A673 (cell line): Measurements from ENCODE around the gene COPS6. TPM values are rescaled to one million over a fixed set of nuclear protein-coding genes. Genes with fewer than 3 reads are reported as not detected.

Source experiments
- BruUV-seq: library from RNA; stranded (reverse); fragments of 400-500 nt; replicated peaks from 2 replicates; lab custom pipeline; 2021; lab: Mats Ljungman, UMichigan
- CTCF ChIA-PET: fragments of 300-600 bp; sonication (Branson Sonifier 250); formaldehyde crosslinking; loops from one replicate; lab custom pipeline; 2022; ENCODE audit warnings: antibody characterized with exemption; lab: Charles Lee
- POLR2A ChIA-PET: fragments of 300-600 bp; sonication (Branson Sonifier 250); formaldehyde crosslinking; loops from one replicate; lab custom pipeline; 2022; ENCODE audit warnings: antibody characterized with exemption; ENCODE audit not compliant: low non-redundant PET; lab: Charles Lee
- DNase-seq: peaks from one replicate; pipeline ENCODE4 v3.0.0-alpha.2; 2015; ENCODE audit warnings: low spot score
- H3K27ac ChIP-seq: fragments of 200-600 bp; sonication (generic); 2 replicates; pipeline ENCODE4 v1.5.1; 2016; ENCODE audit warnings: mixed run types, low read depth, mild to moderate bottlenecking, mixed read lengths, antibody characterized with exemption, low read length; ENCODE audit not compliant: poor library complexity, severe bottlenecking
- H3K27me3 ChIP-seq: fragments of 200-600 bp; sonication (generic); replicated peaks from 2 replicates; pipeline ENCODE4 v1.6.1; 2017; ENCODE audit warnings: mixed run types, low read depth, mild to moderate bottlenecking, mixed read lengths, antibody characterized with exemption, low read length; ENCODE audit not compliant: insufficient read depth, poor library complexity
- H3K36me3 ChIP-seq: fragments of 200-600 bp; sonication (generic); 2 replicates; pipeline ENCODE4 v1.6.1; 2016; ENCODE audit warnings: mixed run types, mild to moderate bottlenecking, mixed read lengths, antibody characterized with exemption, low read length; ENCODE audit not compliant: insufficient read depth, poor library complexity, severe bottlenecking
- H3K4me1 ChIP-seq: fragments of 200-600 bp; sonication (generic); 2 replicates; pipeline ENCODE4 v1.6.1; 2017; ENCODE audit warnings: mixed run types, mild to moderate bottlenecking, mixed read lengths, antibody characterized with exemption, low read length; ENCODE audit not compliant: insufficient read depth, poor library complexity, severe bottlenecking
- H3K4me3 ChIP-seq: fragments of 200-600 bp; sonication (generic); 2 replicates; pipeline ENCODE4 v1.5.1; 2016; ENCODE audit warnings: low read depth, mixed run types, mild to moderate bottlenecking, mixed read lengths, low read length; ENCODE audit not compliant: poor library complexity, severe bottlenecking
- H3K9me3 ChIP-seq: fragments of 200-600 bp; sonication (generic); 2 replicates; pipeline ENCODE4 v1.6.1; 2016; ENCODE audit warnings: mixed run types, low read depth, mild to moderate bottlenecking, mixed read lengths, antibody characterized with exemption, low read length; ENCODE audit not compliant: poor library complexity, severe bottlenecking
- CTCF ChIP-seq: fragments of 300-800, 200-600 bp; sonication (generic); conservative IDR thresholded peaks from 2 replicates; pipeline ENCODE4 v1.5.1; 2017; ENCODE audit warnings: low read depth, mild to moderate bottlenecking, antibody characterized with exemption, low read length, moderate library complexity, mixed read lengths
- EZH2 ChIP-seq: fragments of 200-600 bp; sonication (generic); IDR thresholded peaks from 2 replicates; pipeline ENCODE4 v1.6.1; 2017; ENCODE audit warnings: borderline replicate concordance, low read depth, mild to moderate bottlenecking, mixed read lengths, antibody characterized with exemption, low read length; ENCODE audit not compliant: poor library complexity, severe bottlenecking
- intact Hi-C: fragments of 100-400 bp; cut with micrococcal nuclease; formaldehyde crosslinking; loops from one replicate; pipeline ENCODE4 v1.10.0; 2022; ENCODE audit not compliant: unreplicated experiment
- total RNA-seq: library from RNA; stranded (reverse); gene quantifications from 2 replicates; pipeline ENCODE4 v1.2.3, GENCODE V29; 2021

Gene COPS6
- total RNA-seq, 1 experiment from 2014 or later, result 166 TPM

DNA sequence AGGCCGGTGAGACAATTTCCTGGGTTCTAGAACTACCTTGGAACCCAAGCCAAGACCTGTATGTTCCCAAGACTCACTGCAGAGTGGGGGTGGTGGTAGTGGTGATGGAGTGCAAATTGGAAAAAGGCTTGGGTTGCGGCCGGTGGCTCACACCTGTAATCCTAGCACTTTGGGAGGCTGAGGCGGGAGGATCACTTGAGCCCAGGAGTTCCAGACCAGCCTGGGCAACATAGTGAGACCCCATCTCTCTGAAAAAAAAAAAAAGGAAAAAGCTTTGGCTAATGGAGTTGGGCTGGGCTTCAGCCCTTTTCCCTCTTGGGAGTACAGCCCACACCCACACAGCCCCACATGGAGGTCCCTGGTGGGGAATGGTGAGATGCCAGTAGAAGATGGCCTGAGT, 16.8 kb downstream of the COPS6 start:
- Histone ChIP-seq H3K4me3 (no peak overlapping the region), H3K27ac (no peak overlapping the region), H3K27me3 (no peaks in the 10 kb centered on the region), H3K4me1 (peaks cover 8% of the 10 kb centered on the region), H3K9me3 (no peaks in the 10 kb centered on the region), H3K36me3 (peaks cover 49% of the 10 kb centered on the region)
- no TSS peak for BruUV-seq
- no peak for DNase-seq
- CTCF ChIA-PET, result no interaction called here
- POLR2A ChIA-PET, result no interaction called here
- no peak for TF ChIP-seq CTCF
- no peak for TF ChIP-seq EZH2
- intact Hi-C loops, result no loop called here

DNA sequence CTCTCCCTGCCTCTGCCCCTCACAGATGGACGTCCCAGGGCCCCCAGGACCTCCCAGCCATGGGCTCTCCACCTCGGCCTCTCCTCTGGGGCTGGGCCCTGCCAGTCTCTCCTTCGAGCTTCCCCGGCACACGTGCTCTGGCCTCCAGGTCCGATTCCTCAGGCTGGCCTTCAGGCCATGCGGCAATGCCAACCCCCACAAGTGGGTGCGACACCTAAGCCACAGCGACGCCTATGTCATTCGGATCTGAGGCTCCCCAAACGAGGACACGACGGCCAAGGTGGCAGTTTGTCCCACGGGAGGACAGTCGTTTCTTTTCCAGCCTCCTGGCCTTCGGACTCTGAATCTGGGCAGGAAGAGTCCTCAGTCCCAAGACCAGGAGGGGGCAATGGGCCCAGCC, 17.9 kb downstream of the COPS6 start:
- H3K9me3 ChIP-seq, result no peaks in the 10 kb centered on the region
- H3K36me3 ChIP-seq, result peaks cover 60% of the 10 kb centered on the region
- H3K4me1 ChIP-seq, result peaks cover 8% of the 10 kb centered on the region
- POLR2A ChIA-PET, result no interaction called here
- H3K4me3 ChIP-seq, result no peak overlapping the region
- intact Hi-C loops, result no loop called here
- TF ChIP-seq EZH2 (no peak), CTCF (no peak)
- no TSS peak for BruUV-seq
- no peaks in the 10 kb centered on the region for H3K27me3 ChIP-seq
- no peak overlapping the region for H3K27ac ChIP-seq
- DNase-seq, result no peak
- CTCF ChIA-PET, result no interaction called here

GRCh38 chr7:100107125-100107737, 18.5 kb downstream of the COPS6 start:
- Histone ChIP-seq H3K9me3 (no peaks in the 10 kb centered on the region), H3K27ac (no peak overlapping the region), H3K4me3 (no peak overlapping the region), H3K27me3 (no peaks in the 10 kb centered on the region), H3K4me1 (peaks cover 8% of the 10 kb centered on the region), H3K36me3 (peaks cover 66% of the 10 kb centered on the region)
- BruUV-seq, result TSS peak; percentile 94
- CTCF ChIA-PET, result no interaction called here
- no peak for TF ChIP-seq EZH2
- TF ChIP-seq CTCF, result no peak
- no peak for DNase-seq
- intact Hi-C loops, result no loop called here
- POLR2A ChIA-PET, result no interaction called here
